CD4-positive, alpha-beta T cell treated with Interleukin-17A for 1 hour (primary cell): ENCODE results near the gene CMIP.

Experiments used
- DNase-seq: peaks from one replicate; pipeline ENCODE4 v3.0.0-alpha.2; 2020

CMIP gene

GRCh38 chr16:81646561-81646960, 202.0 kb downstream of the CMIP start:
- no peak for DNase-seq

- DNase-seq = no peak
These were observed 202.9 kb downstream of the CMIP start for GRCh38 chr16:81647527-81647926.

GRCh38 chr16:81649561-81650184, 205.1 kb downstream of the CMIP start:
- DNase-seq = no peak

- DNase-seq = no peak
These were observed 205.7 kb downstream of the CMIP start for GRCh38 chr16:81650281-81650680.

GRCh38 chr16:81650982-81651562, 206.5 kb downstream of the CMIP start:
- DNase-seq = no peak

- no peak for DNase-seq
These were observed 207.4 kb downstream of the CMIP start for GRCh38 chr16:81651758-81652718.

- DNase-seq = no peak
These were observed 208.3 kb downstream of the CMIP start for GRCh38 chr16:81652798-81653505.

GRCh38 chr16:81654346-81654745, 209.7 kb downstream of the CMIP start:
- no peak for DNase-seq

- DNase-seq = no peak
These were observed 211.0 kb downstream of the CMIP start for GRCh38 chr16:81655469-81656162.

GRCh38 chr16:81657224-81657623, 212.6 kb downstream of the CMIP start:
- no peak for DNase-seq

- no peak for DNase-seq
These were observed 213.2 kb downstream of the CMIP start for GRCh38 chr16:81657781-81658180.

GRCh38 chr16:81658373-81658772, 213.8 kb downstream of the CMIP start:
- no peak for DNase-seq

- DNase-seq = no peak
These were observed 214.6 kb downstream of the CMIP start for GRCh38 chr16:81659249-81659648.

GRCh38 chr16:81661082-81661481, 216.5 kb downstream of the CMIP start:
- no peak for DNase-seq

GRCh38 chr16:81664153-81664552, 219.5 kb downstream of the CMIP start:
- no peak for DNase-seq

- no peak for DNase-seq
These were observed 221.0 kb downstream of the CMIP start for GRCh38 chr16:81665588-81665987.

GRCh38 chr16:81666113-81666512, 221.5 kb downstream of the CMIP start:
- DNase-seq = no peak

- no peak for DNase-seq
These were observed 223.9 kb downstream of the CMIP start for GRCh38 chr16:81668243-81669097.

GRCh38 chr16:81669473-81670350, 225.1 kb downstream of the CMIP start:
- DNase-seq = no peak
